Measurements from ENCODE around the gene TMCC2.

The TMCC2 gene

GRCh38 chr1:205318231-205318991, 90.7 kb downstream of the TMCC2 start:
- Histone ChIP-seq H3K4me1 (ENCODE audit: insufficient read depth, low read length) (peaks cover 63% of the 10 kb centered on the region), H3K27me3 (ENCODE audit: insufficient read depth, low read length) (no peaks in the 10 kb centered on the region), H2AFZ (ENCODE audit: low read depth, low read length) (no peak overlapping the region), H3K9me3 (ENCODE audit: low read length) (no peaks in the 10 kb centered on the region), H3K4me3 (ENCODE audit: low read length) (peak overlapping the region; percentile 67), H3K36me3 (ENCODE audit: insufficient read depth, low read length) (peaks cover 25% of the 10 kb centered on the region)

DNA sequence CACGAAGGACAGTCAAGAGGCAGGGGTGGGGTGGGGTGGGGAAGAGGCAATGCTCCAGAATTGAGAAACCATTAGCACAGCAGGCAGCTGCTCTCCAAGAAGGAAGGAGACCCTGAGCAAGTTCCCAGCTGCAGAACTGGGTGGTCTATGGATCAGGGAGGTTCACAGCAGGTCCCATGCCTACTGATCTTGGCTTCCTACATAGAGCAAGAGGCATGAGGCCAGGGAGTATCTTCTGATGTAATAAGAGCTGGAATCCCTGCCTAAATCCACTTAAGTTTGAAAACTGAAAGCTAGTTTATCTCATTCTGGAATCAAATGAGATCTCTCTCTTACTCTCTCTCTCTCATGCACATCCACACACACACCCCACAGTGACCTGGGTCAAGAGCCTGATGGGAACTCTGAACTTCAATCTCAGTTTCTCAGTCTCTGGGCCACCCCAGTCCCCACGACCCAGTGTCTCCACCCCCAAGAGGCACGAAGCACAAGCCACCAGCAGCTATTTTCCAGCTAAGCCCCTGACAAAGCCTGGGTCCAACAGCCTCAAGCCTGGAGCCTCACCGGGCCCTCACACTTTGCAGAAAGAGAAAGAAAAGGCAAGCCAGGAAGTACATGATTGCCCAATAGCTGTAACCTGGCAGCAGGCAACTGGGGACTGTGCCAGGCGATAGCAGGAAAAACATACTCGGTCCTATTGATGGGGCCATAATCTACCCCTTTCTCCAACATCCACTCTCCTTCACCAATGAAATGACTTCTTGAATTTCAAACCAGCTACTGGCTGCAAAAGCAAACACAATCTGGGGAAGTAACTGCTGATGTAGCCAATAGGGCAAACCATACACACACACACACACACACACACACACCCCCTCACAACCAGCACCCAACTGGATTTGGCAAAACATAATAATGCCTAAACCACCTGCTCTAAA, 91.6 kb downstream of the TMCC2 start:
- peak overlapping the region; percentile 67 for H3K4me3 ChIP-seq (ENCODE audit: low read length)
- no peaks in the 10 kb centered on the region for H3K9me3 ChIP-seq (ENCODE audit: low read length)
- no peak overlapping the region for H2AFZ ChIP-seq (ENCODE audit: low read depth, low read length)
- peaks cover 25% of the 10 kb centered on the region for H3K36me3 ChIP-seq (ENCODE audit: insufficient read depth, low read length)
- H3K27me3 ChIP-seq (ENCODE audit: insufficient read depth, low read length): no peaks in the 10 kb centered on the region
- H3K4me1 ChIP-seq (ENCODE audit: insufficient read depth, low read length): peaks cover 61% of the 10 kb centered on the region

GRCh38 chr1:205321162-205321958, 93.6 kb downstream of the TMCC2 start, which contains the start of gene NUAK2:
Gene NUAK2 (minus strand): TSS chr1:205321745. CDS start chr1:205321628, 117 bp downstream.
- Histone ChIP-seq H3K36me3 (ENCODE audit: insufficient read depth, low read length) (peaks cover 22% of the 10 kb centered on the region), H3K9me3 (ENCODE audit: low read length) (no peaks in the 10 kb centered on the region), H3K4me1 (ENCODE audit: insufficient read depth, low read length) (peaks cover 50% of the 10 kb centered on the region), H3K27me3 (ENCODE audit: insufficient read depth, low read length) (no peaks in the 10 kb centered on the region), H2AFZ (ENCODE audit: low read depth, low read length) (no peak within 1 kb of the TSS), H3K4me3 (ENCODE audit: low read length) (peak within 1 kb of the TSS; percentile 99)

DNA sequence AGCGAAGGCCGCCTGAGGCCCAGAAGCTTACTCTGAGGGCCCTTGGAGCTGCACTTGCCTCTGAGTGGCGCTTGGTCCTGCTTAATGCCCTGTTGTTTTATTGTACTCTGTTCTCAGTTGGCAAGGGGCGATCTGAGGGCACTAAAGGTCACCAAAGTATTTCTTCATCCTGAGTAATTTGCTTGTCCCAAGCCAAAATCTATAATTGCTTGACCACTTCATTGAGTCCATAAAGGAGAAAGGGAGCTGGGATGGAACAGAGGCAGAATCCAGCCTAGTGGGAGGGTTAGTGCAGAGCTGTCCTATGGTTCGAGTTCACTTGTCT, 94.2 kb downstream of the TMCC2 start:
- Histone ChIP-seq H2AFZ (ENCODE audit: low read depth, low read length) (no peak overlapping the region), H3K36me3 (ENCODE audit: insufficient read depth, low read length) (peaks cover 21% of the 10 kb centered on the region), H3K9me3 (ENCODE audit: low read length) (no peaks in the 10 kb centered on the region), H3K27me3 (ENCODE audit: insufficient read depth, low read length) (no peaks in the 10 kb centered on the region), H3K4me1 (ENCODE audit: insufficient read depth, low read length) (peaks cover 44% of the 10 kb centered on the region), H3K4me3 (ENCODE audit: low read length) (peak overlapping the region; percentile 99)

Data from neuron (in vitro differentiated cells).